HG02852 (cell line): ENCODE results near the gene TIE1.

Source experiments
- ATAC-seq: cut with Tn5 transposase; IDR thresholded peaks from one replicate; pipeline ENCODE4 v1.9.1; 2021; ENCODE audit warnings: mild to moderate bottlenecking, moderate library complexity; ENCODE audit not compliant: unreplicated experiment

TIE1 gene

GRCh38 chr1:43273708-43274107 is 27.1 kb upstream of the TIE1 start:
- ATAC-seq = no peak

- ATAC-seq = no peak
Observed at GRCh38 chr1:43274125-43274803, 26.5 kb upstream of the TIE1 start.

- ATAC-seq = no peak
Observed at GRCh38 chr1:43274804-43275180, 26.0 kb upstream of the TIE1 start.

GRCh38 chr1:43275826-43276620 is 24.8 kb upstream of the TIE1 start:
- no peak for ATAC-seq

- ATAC-seq = no peak
Observed at GRCh38 chr1:43276673-43277072, 24.1 kb upstream of the TIE1 start.

GRCh38 chr1:43277116-43277876 is 23.5 kb upstream of the TIE1 start:
- no peak for ATAC-seq

GRCh38 chr1:43279161-43279560 is 21.6 kb upstream of the TIE1 start:
- no peak for ATAC-seq

- no peak for ATAC-seq
Observed at GRCh38 chr1:43279666-43280065, 21.1 kb upstream of the TIE1 start.

- ATAC-seq = no peak
Observed at GRCh38 chr1:43280692-43281091, 20.1 kb upstream of the TIE1 start.

GRCh38 chr1:43282220-43283195 is 18.3 kb upstream of the TIE1 start:
- no peak for ATAC-seq

GRCh38 chr1:43284065-43284464 is 16.7 kb upstream of the TIE1 start:
- ATAC-seq = no peak

GRCh38 chr1:43284546-43285110 is 16.2 kb upstream of the TIE1 start:
- ATAC-seq = no peak

GRCh38 chr1:43285269-43285990 is 15.4 kb upstream of the TIE1 start, which contains the start of gene C1orf210:
Gene C1orf210, minus strand, starts transcription at chr1:43285581. Its CDS starts 2,311 bp downstream, at chr1:43283270.
- no peak for ATAC-seq

- ATAC-seq = no peak
Observed at GRCh38 chr1:43286115-43286514, 14.7 kb upstream of the TIE1 start.

GRCh38 chr1:43286533-43286932 is 14.2 kb upstream of the TIE1 start:
- ATAC-seq = no peak

- no peak for ATAC-seq
Observed at GRCh38 chr1:43288058-43288784, 12.6 kb upstream of the TIE1 start.

- ATAC-seq = no peak
Observed at GRCh38 chr1:43288785-43289706, 11.7 kb upstream of the TIE1 start.

GRCh38 chr1:43292216-43292615 is 8.6 kb upstream of the TIE1 start:
- no peak for ATAC-seq
